ENCODE data around the gene ADGRF4.
"Not testable (repeated sequence)": the region's sequence is repeated elsewhere in the genome, so short reads cannot be mapped to it uniquely, and the experiment has no call there.

Gene ADGRF4

DNA sequence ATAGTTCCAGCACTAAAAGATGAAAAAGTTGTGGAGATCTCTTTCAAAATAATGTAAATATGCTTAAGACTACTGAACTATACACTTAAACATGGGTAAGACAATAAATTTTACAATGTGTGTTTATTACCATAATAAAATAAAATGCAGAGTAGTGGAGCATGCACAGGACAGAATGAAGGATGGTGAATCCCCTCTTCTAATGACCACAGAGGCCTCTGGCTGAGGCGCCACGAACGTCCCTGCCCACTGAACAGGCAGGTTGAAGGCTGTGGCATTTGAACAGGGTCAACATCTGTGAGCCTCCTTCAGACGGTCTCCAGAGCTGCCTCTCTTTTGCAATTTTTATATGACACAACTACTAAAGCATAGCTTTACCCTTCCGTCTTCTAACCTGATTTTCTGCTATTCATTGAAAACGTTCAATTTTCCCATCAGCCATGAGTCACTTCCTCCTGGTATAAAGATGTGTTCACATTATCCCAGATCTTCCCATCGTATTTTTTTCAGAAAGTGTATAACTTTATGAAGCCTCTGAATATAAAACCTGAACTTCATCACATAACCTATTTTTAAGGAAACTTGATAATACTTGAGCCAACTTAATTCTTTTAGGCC, 37.8 kb downstream of the ADGRF4 start:
- H3K4me3 ChIP-seq (ENCODE audit: low read length): no peak overlapping the region
- no peak for TF ChIP-seq ZNF274 (IDR thresholded peaks at IDR 0.05; ENCODE audit: low read depth, low read length)

DNA sequence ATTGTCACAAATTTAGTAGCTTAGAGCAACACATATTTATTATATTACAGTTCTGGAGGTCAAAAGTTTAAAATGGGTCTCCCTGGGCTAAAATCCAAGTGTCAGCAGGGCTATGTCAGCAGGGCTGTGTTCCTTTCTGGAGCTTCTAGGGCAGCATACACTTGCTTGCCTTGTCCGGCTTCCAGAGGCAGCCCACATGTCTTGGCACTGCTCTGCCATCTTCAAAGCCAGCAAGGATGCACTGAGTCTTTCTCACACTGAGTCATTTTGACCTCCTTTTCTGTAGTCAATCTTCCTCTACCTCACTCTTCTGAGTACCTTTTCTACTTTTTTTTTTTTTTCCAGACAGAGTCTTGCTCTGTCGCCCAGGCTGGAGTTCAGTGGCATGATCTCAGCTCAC, 39.0 kb downstream of the ADGRF4 start:
- no peak overlapping the region for H3K4me3 ChIP-seq (ENCODE audit: low read length)
- TF ChIP-seq ZNF274 (IDR thresholded peaks at IDR 0.05; ENCODE audit: low read depth, low read length): no peak

DNA sequence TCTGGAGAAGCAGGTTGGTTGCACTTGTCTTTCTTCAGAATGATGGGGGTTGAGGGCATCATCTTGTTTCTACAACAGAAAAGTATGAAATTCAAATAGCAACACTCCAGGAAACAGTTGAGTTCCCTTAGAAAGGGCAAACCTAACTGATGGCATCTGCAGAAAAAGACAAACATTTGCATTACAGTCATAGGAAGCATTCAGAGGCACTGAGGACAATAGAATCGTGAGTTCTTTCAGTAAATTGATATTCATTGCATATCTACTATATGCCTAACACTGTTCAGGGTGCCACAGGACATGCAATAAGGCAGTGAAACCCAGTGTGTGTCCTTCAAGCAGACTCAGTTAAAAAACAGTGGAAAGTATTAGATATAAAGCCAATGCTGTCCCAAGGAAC, 42.3 kb downstream of the ADGRF4 start:
- no peak for TF ChIP-seq ZNF274 (IDR thresholded peaks at IDR 0.05; ENCODE audit: low read depth, low read length)

DNA sequence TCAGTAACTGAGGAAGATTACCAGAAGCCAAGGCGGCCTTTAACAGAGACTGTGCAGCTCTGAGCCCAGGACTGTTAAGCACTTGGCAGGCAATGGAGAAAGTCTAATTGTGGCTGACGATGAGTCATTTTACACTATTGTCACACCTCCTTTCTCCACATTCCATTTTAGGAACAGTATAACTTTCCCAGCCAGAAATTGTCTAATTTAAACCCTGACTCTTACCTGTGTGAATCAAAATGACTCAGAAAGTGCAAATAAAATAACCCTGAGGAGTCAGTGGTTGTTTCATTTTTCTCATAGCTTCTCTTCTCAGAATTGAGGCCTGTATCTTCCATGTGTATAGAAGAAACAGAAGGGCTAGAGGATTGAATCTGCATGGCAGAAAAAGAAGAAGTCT, 43.4 kb downstream of the ADGRF4 start:
- TF ChIP-seq ZNF274 (IDR thresholded peaks at IDR 0.05; ENCODE audit: low read depth, low read length): no peak
- no peak overlapping the region for H3K4me3 ChIP-seq (ENCODE audit: low read length)

More for the DNA sequence above, 42.3 kb downstream of the ADGRF4 start:
- no peak overlapping the region for H3K4me3 ChIP-seq (ENCODE audit: low read length)

DNA sequence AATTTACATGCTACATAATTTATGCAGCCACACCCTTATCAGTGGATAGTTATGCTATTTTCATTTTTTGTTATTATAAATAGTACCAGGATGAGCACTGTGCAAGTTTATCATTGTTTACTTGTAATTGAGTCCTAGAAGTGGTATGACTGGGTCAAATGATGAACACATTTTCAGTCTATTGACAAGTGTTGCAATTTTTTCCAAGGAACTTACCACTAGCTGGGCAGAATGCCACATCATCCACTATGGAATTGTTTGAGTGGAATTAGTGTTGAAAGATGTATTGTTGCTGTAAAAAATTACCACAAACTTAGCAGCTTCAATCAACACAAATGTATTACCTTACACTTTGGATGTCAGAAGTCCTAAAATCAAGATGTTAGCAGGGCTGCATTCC, 45.4 kb downstream of the ADGRF4 start:
- no peak overlapping the region for H3K4me3 ChIP-seq (ENCODE audit: low read length)
- no peak for TF ChIP-seq ZNF274 (IDR thresholded peaks at IDR 0.05; ENCODE audit: low read depth, low read length)

DNA sequence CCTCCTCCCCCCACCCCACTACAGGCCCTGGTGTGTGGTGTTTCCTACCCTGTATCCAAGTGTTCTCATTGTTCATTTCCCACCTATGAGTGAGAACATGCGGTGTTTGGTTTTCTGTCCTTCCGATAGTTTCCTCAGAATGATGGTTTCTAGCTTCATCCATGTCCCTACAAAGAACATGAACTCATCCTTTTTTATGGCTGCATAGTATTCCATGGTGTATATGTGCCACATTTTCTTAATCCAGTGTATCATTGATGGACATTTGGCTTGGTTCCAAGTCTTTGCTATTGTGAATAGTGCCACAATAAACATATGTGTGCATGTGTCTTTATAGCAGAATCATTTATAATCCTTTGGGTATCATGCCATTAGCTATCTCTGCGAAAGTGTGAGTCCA, 46.9 kb downstream of the ADGRF4 start:
- not testable (repeated sequence) for H3K4me3 ChIP-seq (ENCODE audit: low read length)

DNA sequence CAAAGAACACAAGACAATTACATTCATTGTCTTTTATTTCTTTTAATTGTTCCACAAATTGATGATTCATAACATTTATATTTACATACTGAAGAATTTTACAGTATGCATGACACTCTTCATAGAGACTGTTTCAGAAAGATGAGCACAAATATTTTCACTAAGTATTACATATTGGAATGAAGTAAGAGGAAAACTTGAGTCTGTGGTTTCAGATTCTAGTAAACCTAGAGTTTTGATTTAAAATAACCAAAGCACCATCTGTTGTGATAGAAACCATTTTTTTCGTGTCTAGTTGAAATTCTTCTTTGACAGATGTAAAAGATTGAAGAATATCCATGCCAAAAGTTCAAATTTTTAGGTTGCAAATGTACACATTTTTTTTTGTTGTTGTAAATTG, 51.4 kb downstream of the ADGRF4 start:
- H3K4me3 ChIP-seq (ENCODE audit: low read length): no peak overlapping the region

DNA sequence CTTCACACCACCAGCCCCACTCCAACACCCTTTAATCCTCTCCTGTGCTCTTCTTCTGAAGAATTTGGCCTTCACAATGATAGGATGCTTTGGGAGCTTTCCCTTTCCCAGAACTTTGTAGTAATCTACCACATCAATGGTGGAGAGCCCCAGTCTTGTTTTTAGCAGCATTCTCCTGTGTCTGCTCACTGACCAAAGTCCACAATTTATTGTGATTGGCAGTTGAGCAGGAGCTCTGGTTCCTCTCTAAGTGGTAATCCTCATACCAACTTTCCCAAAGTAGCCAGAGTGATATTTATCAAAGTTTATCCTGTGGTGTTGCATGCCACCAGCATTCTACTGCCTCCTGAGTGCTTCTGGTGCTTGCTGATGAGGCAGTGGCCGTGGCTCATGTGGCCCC, 54.4 kb downstream of the ADGRF4 start:
- H3K4me3 ChIP-seq (ENCODE audit: low read length): no peak overlapping the region
- TF ChIP-seq ZNF274 (IDR thresholded peaks at IDR 0.05; ENCODE audit: low read depth, low read length): no peak

More for the DNA sequence above, 51.4 kb downstream of the ADGRF4 start:
- no peak for TF ChIP-seq ZNF274 (IDR thresholded peaks at IDR 0.05; ENCODE audit: low read depth, low read length)

DNA sequence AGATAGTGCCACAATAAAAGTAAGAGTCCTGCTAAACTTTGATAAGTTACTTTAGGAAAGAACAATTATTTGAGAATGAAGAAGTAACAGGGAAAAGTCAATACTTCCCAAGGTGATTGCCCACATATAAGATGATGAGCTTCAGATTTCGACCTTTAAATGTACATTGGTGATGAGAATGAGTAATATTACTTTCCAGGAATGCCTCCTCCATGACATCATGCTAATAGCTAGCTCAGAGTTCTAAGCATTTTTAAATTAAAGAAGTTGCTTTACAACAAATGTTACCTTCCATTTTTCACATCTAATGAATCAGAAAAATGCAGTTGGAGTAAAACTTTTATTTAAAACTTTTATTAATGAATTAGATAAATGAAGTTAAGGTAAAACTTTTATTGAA, 61.0 kb downstream of the ADGRF4 start:
- no peak for TF ChIP-seq ZNF274 (IDR thresholded peaks at IDR 0.05; ENCODE audit: low read depth, low read length)

DNA sequence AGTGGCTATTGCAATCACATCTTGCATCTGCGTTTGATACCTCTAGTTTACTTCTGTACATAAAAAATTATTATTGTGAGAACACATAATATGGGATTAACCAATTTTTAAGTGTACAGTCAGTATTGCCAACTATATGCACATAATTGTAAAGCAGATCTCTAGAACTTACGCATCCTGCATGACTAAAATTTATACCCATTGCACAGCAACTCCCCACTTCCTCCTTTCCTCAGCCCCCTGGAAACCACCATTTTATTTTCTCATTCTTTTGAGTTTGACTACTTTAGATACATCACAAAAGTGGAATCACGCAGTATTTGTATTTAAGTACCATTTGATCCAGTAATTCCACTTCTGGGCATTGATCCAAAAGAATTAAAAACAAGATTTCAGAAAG, 64.1 kb downstream of the ADGRF4 start:
- no peak for TF ChIP-seq ZNF274 (IDR thresholded peaks at IDR 0.05; ENCODE audit: low read depth, low read length)
- no peak overlapping the region for H3K4me3 ChIP-seq (ENCODE audit: low read length)

More for the DNA sequence above, 61.0 kb downstream of the ADGRF4 start:
- H3K4me3 ChIP-seq (ENCODE audit: low read length): no peak overlapping the region

DNA sequence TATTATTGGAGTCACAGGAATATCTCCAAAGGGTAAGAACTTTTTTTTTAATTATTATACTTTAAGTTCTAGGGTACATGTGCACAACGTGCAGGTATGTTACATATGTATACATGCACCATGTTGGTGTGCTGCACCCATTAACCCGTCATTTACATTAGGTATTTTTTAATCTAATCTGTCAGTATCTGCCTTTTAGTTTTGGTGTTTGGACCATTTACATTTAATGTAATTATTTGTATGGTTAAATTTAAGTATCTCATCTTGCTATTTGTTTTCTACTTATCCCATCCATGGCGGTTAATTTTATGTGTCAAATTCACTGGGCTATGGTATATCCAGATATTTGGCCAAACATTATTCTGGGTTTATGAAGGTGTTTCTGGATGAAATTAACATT, 68.1 kb downstream of the ADGRF4 start:
- no peak for TF ChIP-seq ZNF274 (IDR thresholded peaks at IDR 0.05; ENCODE audit: low read depth, low read length)
- no peak overlapping the region for H3K4me3 ChIP-seq (ENCODE audit: low read length)

DNA sequence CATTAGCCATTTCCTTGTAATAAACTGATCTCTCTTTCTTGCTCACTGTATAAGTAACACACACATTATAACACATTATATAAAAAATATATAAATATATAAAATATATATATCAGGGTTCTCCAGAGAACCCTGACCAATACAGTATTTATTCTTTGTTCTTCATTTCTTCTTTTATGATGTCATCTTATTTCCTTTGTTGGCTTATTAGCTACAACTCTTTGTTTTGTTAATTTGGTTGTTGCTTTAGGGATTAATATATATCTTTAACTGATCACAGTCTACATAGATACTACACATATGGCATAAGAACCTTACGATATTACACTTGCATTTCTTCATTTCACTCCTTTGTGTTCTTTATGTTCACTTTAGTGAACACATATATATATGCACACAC, 68.7 kb downstream of the ADGRF4 start:
- no peak for TF ChIP-seq ZNF274 (IDR thresholded peaks at IDR 0.05; ENCODE audit: low read depth, low read length)
- no peak overlapping the region for H3K4me3 ChIP-seq (ENCODE audit: low read length)

DNA sequence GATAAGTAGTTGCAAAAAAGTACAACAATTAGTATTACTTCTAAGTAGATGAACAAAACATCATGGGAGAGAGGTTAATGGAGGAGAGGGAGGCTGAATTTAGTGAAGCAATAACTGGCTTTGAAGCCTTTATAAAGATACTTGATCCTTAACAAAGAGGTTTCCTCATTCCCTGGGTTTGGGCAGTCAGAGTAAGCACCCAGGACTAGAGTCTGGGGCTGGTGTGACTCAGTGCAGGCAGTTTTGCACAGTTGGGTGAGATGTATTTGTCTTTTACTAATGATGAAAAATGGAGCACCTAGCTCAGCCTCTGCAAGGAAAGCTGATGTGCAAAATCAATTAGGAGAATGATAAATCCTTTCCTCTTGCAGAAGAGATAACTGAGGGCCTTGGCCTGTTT, 71.6 kb downstream of the ADGRF4 start:
- TF ChIP-seq ZNF274 (IDR thresholded peaks at IDR 0.05; ENCODE audit: low read depth, low read length): no peak

More for the DNA sequence above, 71.6 kb downstream of the ADGRF4 start:
- no peak overlapping the region for H3K4me3 ChIP-seq (ENCODE audit: low read length)

Data from GM08714 (cell line).